GM23248 (cell line): ENCODE data around the gene CBFA2T2. TPM values are rescaled to one million over a fixed set of nuclear protein-coding genes. Genes with fewer than 3 reads are reported as not detected.

Experiments
- DNase-seq: peaks from one replicate; pipeline ENCODE4 v3.0.0-alpha.2; 2015
- H2AFZ ChIP-seq: fragments of 200-600 bp; sonication (generic); 2 replicates; pipeline ENCODE4 v1.6.1; 2016; ENCODE audit warnings: antibody characterized with exemption
- H3F3A ChIP-seq: fragments of 200-600 bp; sonication (generic); 2 replicates; pipeline ENCODE4 v1.6.1; 2016; ENCODE audit warnings: mild to moderate bottlenecking, antibody characterized with exemption, mixed run types; ENCODE audit not compliant: insufficient read depth
- H3K27ac ChIP-seq: fragments of 200-600 bp; sonication (generic); 2 replicates; pipeline ENCODE4 v1.5.1; 2016; ENCODE audit warnings: mild to moderate bottlenecking
- H3K27me3 ChIP-seq: fragments of 200-600 bp; sonication (generic); replicated peaks from 2 replicates; pipeline ENCODE4 v1.6.1; 2016; ENCODE audit warnings: mild to moderate bottlenecking; ENCODE audit not compliant: insufficient read depth
- H3K36me3 ChIP-seq: fragments of 200-600 bp; sonication (generic); 2 replicates; pipeline ENCODE4 v1.6.1; 2016; ENCODE audit warnings: low read depth, mild to moderate bottlenecking
- H3K4me1 ChIP-seq: fragments of 200-600 bp; sonication (generic); 2 replicates; pipeline ENCODE4 v1.6.1; 2016; ENCODE audit warnings: mild to moderate bottlenecking; ENCODE audit not compliant: insufficient read depth
- H3K4me2 ChIP-seq: fragments of 200-600 bp; sonication (generic); one replicate; pipeline ENCODE4 v1.6.1; 2016; ENCODE audit warnings: mild to moderate bottlenecking; ENCODE audit not compliant: unreplicated experiment
- H3K4me3 ChIP-seq: fragments of 200-600 bp; sonication (generic); 2 replicates; pipeline ENCODE4 v1.5.1; 2016; ENCODE audit warnings: mild to moderate bottlenecking
- H3K79me2 ChIP-seq: fragments of 200-600 bp; sonication (generic); 2 replicates; pipeline ENCODE4 v1.6.1; 2016; ENCODE audit warnings: mild to moderate bottlenecking; ENCODE audit not compliant: insufficient read depth
- H3K9ac ChIP-seq: fragments of 200-600 bp; sonication (generic); 2 replicates; pipeline ENCODE4 v1.6.1; 2016; ENCODE audit warnings: mild to moderate bottlenecking
- H3K9me2 ChIP-seq: fragments of 200-600 bp; sonication (generic); 2 replicates; pipeline ENCODE4 v1.6.1; 2016; ENCODE audit warnings: mixed run types, mild to moderate bottlenecking, moderate library complexity; ENCODE audit not compliant: insufficient read depth
- H3K9me3 ChIP-seq: fragments of 200-600 bp; sonication (generic); one replicate; pipeline ENCODE4 v1.6.1; 2017; ENCODE audit warnings: low read depth
- H4K20me1 ChIP-seq: fragments of 200-600 bp; sonication (generic); 2 replicates; pipeline ENCODE4 v1.6.0; 2016; ENCODE audit not compliant: insufficient read depth
- EZH2 ChIP-seq: fragments of 200-600 bp; sonication (generic); IDR thresholded peaks from 2 replicates; pipeline ENCODE4 v1.6.1; 2018; ENCODE audit warnings: antibody characterized with exemption, mild to moderate bottlenecking; ENCODE audit not compliant: insufficient read depth, poor library complexity, severe bottlenecking
- EZH2phosphoT487 ChIP-seq: fragments of 200-600 bp; sonication (generic); IDR thresholded peaks from 2 replicates; pipeline ENCODE4 v1.6.1; 2018; ENCODE audit warnings: antibody characterized with exemption, moderate library complexity, mild to moderate bottlenecking, low read depth; ENCODE audit not compliant: insufficient read depth
- WGBS, 2 experiments: methylation state at CpG; one replicate each; pipeline ENCODE4 v1.1.6; 2015 to 2017; ENCODE audit warnings: low lambda C conversion rate in 2 of 2, low coverage in 1 of 2; ENCODE audit errors: missing lambda C conversion rate in 2 of 2; 5-methylcytosine and 5-hydroxymethylcytosine counted together
- in situ Hi-C: fragments of 300-500 bp; cut with MboI; formaldehyde crosslinking; loops from 2 replicates; pipeline ENCODE4 v1.15.0; 2020
- polyA plus RNA-seq: library from polyadenylated mRNA; unstranded; fragments of >200 nt; fragmentation: Nextera tagmentation; extraction: Ambion mirVana; gene quantifications from 2 replicates; pipeline ENCODE4 v1.2.1, GENCODE V29; 2016
- total RNA-seq: library from RNA; depleted of rRNA; stranded (reverse); fragments of >200 nt; shearing (Covaris generic); gene quantifications from 2 replicates; pipeline ENCODE4 v1.2.3, GENCODE V29; 2014

CBFA2T2 gene
- total and polyA plus RNA-seq, 2 experiments from 2014 or later, result 5.3 to 8.7 TPM

DNA sequence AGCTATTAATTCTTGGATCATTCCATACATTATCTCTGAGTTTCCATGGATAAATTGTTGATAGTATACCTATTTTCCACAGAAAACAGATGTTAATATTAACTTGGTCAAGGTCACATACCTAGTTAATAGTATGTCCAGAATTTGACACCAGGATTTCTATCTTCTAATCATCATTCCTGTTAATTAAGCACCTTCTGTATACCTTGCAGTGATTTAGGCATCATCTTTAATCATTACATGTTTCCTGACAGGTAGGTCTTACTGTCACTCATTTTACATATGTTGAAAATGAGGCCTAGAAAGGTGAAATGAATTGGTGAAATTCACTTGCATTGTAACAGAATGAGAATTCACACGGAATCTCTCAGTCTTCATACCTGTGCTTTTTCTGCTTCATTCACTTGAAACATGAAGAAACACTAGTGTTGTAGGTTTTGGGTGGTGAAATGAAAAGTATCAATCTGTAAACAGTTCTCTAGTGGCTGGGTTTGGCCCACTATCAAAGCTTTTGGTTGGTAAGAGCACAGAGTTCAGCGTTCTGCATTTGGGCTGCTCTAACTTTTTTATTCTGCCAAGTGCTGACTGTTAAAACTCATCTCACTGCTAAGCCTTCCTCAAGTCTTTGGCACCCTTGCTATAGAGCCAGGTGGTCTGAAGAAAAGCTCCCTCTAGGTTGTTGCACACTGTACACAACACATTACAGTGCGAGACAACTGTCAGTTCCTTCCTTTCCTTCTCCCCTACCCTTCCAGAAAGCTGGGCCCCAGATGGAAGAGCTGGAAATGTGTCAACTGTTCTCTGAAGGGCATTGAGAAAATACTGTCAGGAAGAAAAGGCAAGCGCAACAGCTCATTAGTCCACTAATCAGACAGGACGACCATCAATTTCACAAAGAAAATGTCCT lies 114.4 kb downstream of the CBFA2T2 start:
- Histone ChIP-seq H3K4me2 (no peak overlapping the region), H3K4me1 (no peaks in the 10 kb centered on the region), H3K27ac (no peak overlapping the region), H3K9me2 (no peaks in the 10 kb centered on the region), H3K9me3 (no peaks in the 10 kb centered on the region), H2AFZ (no peak overlapping the region), H3K79me2 (no peaks in the 10 kb centered on the region), H3K4me3 (no peak overlapping the region), H3K36me3 (peaks cover 7% of the 10 kb centered on the region; the same call in 1 of the 2 replicates), H3F3A (no peaks in the 10 kb centered on the region), H3K9ac (no peak overlapping the region), H3K27me3 (no peaks in the 10 kb centered on the region), H4K20me1 (no peaks in the 10 kb centered on the region)
- whole genome bisulfite sequencing, 2 experiments, result 51 to 52% methylated on average over 5 of the region's 5 CpGs
- in situ Hi-C loops, result no loop called here
- DNase-seq, result no peak
- no peak for TF ChIP-seq EZH2phosphoT487
- TF ChIP-seq EZH2, result no peak

- Histone ChIP-seq H3K27ac (no peak overlapping the region), H3K9me2 (no peaks in the 10 kb centered on the region), H3K4me1 (no peaks in the 10 kb centered on the region), H2AFZ (no peak overlapping the region), H3K79me2 (no peaks in the 10 kb centered on the region), H3K9me3 (no peaks in the 10 kb centered on the region), H4K20me1 (no peaks in the 10 kb centered on the region), H3K9ac (no peak overlapping the region), H3K36me3 (peaks cover 7% of the 10 kb centered on the region; the same call in 1 of the 2 replicates), H3K27me3 (no peaks in the 10 kb centered on the region), H3K4me3 (no peak overlapping the region), H3K4me2 (no peak overlapping the region), H3F3A (no peaks in the 10 kb centered on the region)
- TF ChIP-seq EZH2 (no peak), EZH2phosphoT487 (no peak)
- peak; percentile 4 for DNase-seq
- in situ Hi-C loops, result no loop called here
- 84 to 94% methylated on average over 1 of the region's 1 CpG for WGBS, 2 experiments
Observed at GRCh38 chr20:33604991-33605370, 115.1 kb downstream of the CBFA2T2 start.

DNA sequence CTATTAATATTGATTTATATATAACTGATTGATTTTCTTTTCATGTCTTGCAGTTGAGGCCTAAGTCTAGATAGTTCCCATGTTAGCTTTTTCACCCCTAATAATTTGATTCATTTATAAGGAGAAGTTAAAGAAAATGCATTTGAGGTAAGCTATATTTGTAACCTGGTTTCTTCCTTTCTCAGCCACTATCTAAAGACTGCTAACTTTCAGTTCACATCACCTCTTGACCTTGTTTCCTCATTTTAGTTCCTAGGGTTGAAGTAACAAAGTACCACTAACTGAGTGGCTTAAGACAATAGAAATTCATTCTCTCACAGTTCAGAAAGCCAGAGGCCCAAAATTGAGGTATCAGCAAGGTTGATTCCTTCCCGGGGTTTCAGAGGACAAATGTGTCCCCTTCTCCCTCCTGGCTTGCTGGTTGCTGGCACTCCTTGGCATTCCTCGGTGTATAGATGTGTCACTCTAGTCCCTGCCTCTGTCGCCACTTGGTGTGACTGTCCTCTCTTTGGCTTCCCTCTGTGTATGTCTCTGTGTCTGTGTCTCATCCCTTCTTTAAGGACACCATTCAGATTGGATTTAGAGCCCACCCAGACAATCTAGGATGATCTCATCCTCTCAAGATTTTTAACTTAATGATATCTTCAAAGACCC lies 116.3 kb downstream of the CBFA2T2 start:
- Histone ChIP-seq H3K27me3 (no peaks in the 10 kb centered on the region), H2AFZ (no peak overlapping the region), H3K4me1 (no peaks in the 10 kb centered on the region), H3K9me2 (no peaks in the 10 kb centered on the region), H4K20me1 (no peaks in the 10 kb centered on the region), H3F3A (no peaks in the 10 kb centered on the region), H3K27ac (no peak overlapping the region), H3K9ac (no peak overlapping the region), H3K4me3 (no peak overlapping the region), H3K36me3 (peaks cover 10% of the 10 kb centered on the region; the same call in 1 of the 2 replicates), H3K9me3 (no peaks in the 10 kb centered on the region), H3K4me2 (no peak overlapping the region), H3K79me2 (no peaks in the 10 kb centered on the region)
- in situ Hi-C loops, result no loop called here
- TF ChIP-seq EZH2, result no peak
- TF ChIP-seq EZH2phosphoT487, result no peak
- no peak for DNase-seq
- WGBS, 2 experiments, result 81% methylated on average over 3 of the region's 3 CpGs

- no peak overlapping the region for H3K4me2 ChIP-seq
- H2AFZ ChIP-seq, result no peak overlapping the region
- H3K36me3 ChIP-seq, result peaks cover 20% of the 10 kb centered on the region
- H3K4me1 ChIP-seq, result no peaks in the 10 kb centered on the region
- H3K79me2 ChIP-seq, result no peaks in the 10 kb centered on the region
- H3K9ac ChIP-seq, result no peak overlapping the region
- TF ChIP-seq EZH2phosphoT487, result no peak
- TF ChIP-seq EZH2, result no peak
- H3K27me3 ChIP-seq, result no peaks in the 10 kb centered on the region
- no peaks in the 10 kb centered on the region for H4K20me1 ChIP-seq
- 90 to 94% methylated on average over 2 of the region's 2 CpGs for WGBS, 2 experiments
- H3K27ac ChIP-seq, result no peak overlapping the region
- no peaks in the 10 kb centered on the region for H3K9me2 ChIP-seq
- no peak for DNase-seq
- no peaks in the 10 kb centered on the region for H3F3A ChIP-seq
- in situ Hi-C loops, result no loop called here
- H3K4me3 ChIP-seq, result no peak overlapping the region
- H3K9me3 ChIP-seq, result no peaks in the 10 kb centered on the region
Observed at GRCh38 chr20:33609504-33609903, 119.6 kb downstream of the CBFA2T2 start.
